GM12864 (cell line): Measurements from ENCODE around the gene ZNF175.
A peak's percentile ranks its signal among the peaks of the same experiment; 100 is the strongest.

Source experiments
- DNase-seq: peaks from one replicate; pipeline ENCODE4 v3.0.0-alpha.2; 2011; ENCODE audit warnings: low read depth
- H3K4me3 ChIP-seq: 2 replicates; pipeline ENCODE4 v1.5.1; 2011; ENCODE audit warnings: mild to moderate bottlenecking, low read depth, low read length, control low read depth
- CTCF ChIP-seq: IDR thresholded peaks from 2 replicates; pipeline ENCODE4 v1.5.1; 2011; ENCODE audit warnings: low read depth, mild to moderate bottlenecking, moderate library complexity, low read length, control low read depth, inconsistent platforms; ENCODE audit errors: missing control alignments

Gene ZNF175

GRCh38 chr19:51564791-51565190 lies 6.3 kb upstream of the ZNF175 start:
- peak; percentile 48 for DNase-seq
- no peak overlapping the region for H3K4me3 ChIP-seq
- TF ChIP-seq CTCF = peak; percentile 61

GRCh38 chr19:51565583-51565982 lies 5.5 kb upstream of the ZNF175 start:
- DNase-seq = no peak
- TF ChIP-seq CTCF = no peak
- H3K4me3 ChIP-seq = no peak overlapping the region

- no peak for TF ChIP-seq CTCF
- no peak for DNase-seq
- H3K4me3 ChIP-seq = no peak overlapping the region
Observed at GRCh38 chr19:51566489-51567100, 4.5 kb upstream of the ZNF175 start.

GRCh38 chr19:51567583-51567982 lies 3.5 kb upstream of the ZNF175 start:
- no peak overlapping the region for H3K4me3 ChIP-seq
- no peak for TF ChIP-seq CTCF
- no peak for DNase-seq

- no peak for DNase-seq
- H3K4me3 ChIP-seq = no peak overlapping the region
- no peak for TF ChIP-seq CTCF
Observed at GRCh38 chr19:51568456-51568855, 2.6 kb upstream of the ZNF175 start.

- no peak for DNase-seq
- no peak for TF ChIP-seq CTCF
- peak overlapping the region; percentile 81 for H3K4me3 ChIP-seq
Observed at GRCh38 chr19:51571599-51571998, 516 bp downstream of the ZNF175 start.

- no peak for TF ChIP-seq CTCF
- DNase-seq = no peak
- peak overlapping the region; percentile 81 for H3K4me3 ChIP-seq
Observed at GRCh38 chr19:51572410-51572809, 1.3 kb downstream of the ZNF175 start.
